DOHH2 (cell line): ENCODE data around the gene CDX4.
"Not testable (repeated sequence)": the region's sequence is repeated elsewhere in the genome, so short reads cannot be mapped to it uniquely, and the experiment has no call there.

Experiments used
- CTCF ChIP-seq: fragments of 200-600 bp; sonication (generic); IDR thresholded peaks from one replicate; pipeline ENCODE4 v1.5.1; 2014; ENCODE audit warnings: antibody characterized with exemption, mild to moderate bottlenecking, low read depth, low read length; ENCODE audit not compliant: poor library complexity, severe bottlenecking
- EZH2phosphoT487 ChIP-seq: fragments of 200-600 bp; sonication (generic); IDR thresholded peaks from 2 replicates; pipeline ENCODE4 v1.6.1; 2017; ENCODE audit warnings: borderline replicate concordance, mild to moderate bottlenecking, antibody characterized with exemption, low read length, moderate library complexity, mixed read lengths

GRCh38 chrX:73492178-73492577 lies 45.3 kb downstream of the CDX4 start:
- not testable (repeated sequence) for TF ChIP-seq CTCF, EZH2phosphoT487
